SK-N-SH (cell line): Measurements from ENCODE around the gene MTHFD1L. TPM values are rescaled to one million over a fixed set of nuclear protein-coding genes. Genes with fewer than 3 reads are reported as not detected.

Experiments
- CTCF ChIA-PET: fragments of 300-600, 350-600 bp; formaldehyde crosslinking; extraction: SDS; loops from one replicate; lab custom pipeline; 2021; lab: Yijun Ruan, JAX
- POLR2A ChIA-PET: fragments of 350-600 bp; sonication (Branson Sonifier 250); formaldehyde crosslinking; extraction: SDS; loops from one replicate; lab custom pipeline; 2020; ENCODE audit warnings: antibody characterized with exemption, inconsistent platforms; lab: Yijun Ruan, JAX
- DNase-seq: peaks from one replicate; pipeline ENCODE4 v3.0.0; 2012
- H2AFZ ChIP-seq: fragments of 200-600 bp; sonication (generic); 2 replicates; pipeline ENCODE4 v1.8.1; 2016; ENCODE audit warnings: antibody characterized with exemption, mild to moderate bottlenecking, low read depth
- H3F3A ChIP-seq: fragments of 200-600 bp; sonication (generic); replicated peaks from 2 replicates; pipeline ENCODE3; 2016; ENCODE audit warnings: antibody characterized with exemption, mild to moderate bottlenecking; ENCODE audit not compliant: insufficient read depth
- H3K27ac ChIP-seq, 2 experiments: fragments of 200-500 bp in 1 of 2; fragments of 200-600 bp in 1 of 2; sonication (Bioruptor generic) in 1 of 2; sonication (generic), shearing (Covaris generic) in 1 of 2; 2 replicates each; pipeline versions ENCODE4 v1.5.1 to v1.6.1; 2014 to 2016; ENCODE audit warnings: low read depth in 2 of 2, inconsistent platforms in 1 of 2, low read length in 1 of 2, mild to moderate bottlenecking in 1 of 2, mixed read lengths in 1 of 2
- H3K27me3 ChIP-seq: fragments of 200-600 bp; sonication (generic), shearing (Covaris generic); 2 replicates; pipeline ENCODE4 v1.6.1; 2016; ENCODE audit warnings: mixed run types; ENCODE audit not compliant: insufficient read depth
- H3K36me3 ChIP-seq, 2 experiments: fragments of 200-500 bp in 1 of 2; fragments of 200-600 bp in 1 of 2; sonication (Bioruptor generic) in 1 of 2; sonication (generic) in 1 of 2; replicated peaks in 1 of 2; 2 replicates each; pipeline versions ENCODE3 to v1.5.1; 2014 to 2016; ENCODE audit warnings: low read length in 1 of 2, mild to moderate bottlenecking in 1 of 2; ENCODE audit not compliant: insufficient read depth in 2 of 2, control insufficient read depth in 1 of 2
- H3K4me1 ChIP-seq, 2 experiments: fragments of 200-500 bp in 1 of 2; fragments of 200-600 bp in 1 of 2; sonication (Bioruptor generic) in 1 of 2; sonication (generic), shearing (Covaris generic) in 1 of 2; 2 replicates each; pipeline versions ENCODE4 v1.5.1 to v1.6.1; 2014 to 2016; ENCODE audit warnings: low read depth in 1 of 2, low read length in 1 of 2, mixed run types in 1 of 2; ENCODE audit not compliant: insufficient read depth in 2 of 2, control insufficient read depth in 1 of 2
- H3K4me2 ChIP-seq: fragments of 200-600 bp; sonication (generic), shearing (Covaris generic); 2 replicates; pipeline ENCODE4 v1.6.1; 2017; ENCODE audit warnings: mixed run types
- H3K4me3 ChIP-seq, 2 experiments: fragments of 200-500 bp in 1 of 2; fragments of 200-600 bp in 1 of 2; sonication (Bioruptor generic) in 1 of 2; sonication (generic), shearing (Covaris generic) in 1 of 2; 2 replicates each; pipeline versions ENCODE4 v1.5.1 to v1.8.1; 2014 to 2016; ENCODE audit warnings: low read depth in 2 of 2, inconsistent platforms in 1 of 2, low read length in 1 of 2, mild to moderate bottlenecking in 1 of 2, mixed read lengths in 1 of 2, moderate library complexity in 1 of 2
- H3K79me2 ChIP-seq: fragments of 200-600 bp; sonication (generic); 2 replicates; pipeline ENCODE4 v1.8.1; 2017; ENCODE audit warnings: mild to moderate bottlenecking; ENCODE audit not compliant: insufficient read depth
- H3K9ac ChIP-seq: fragments of 200-600 bp; sonication (generic); 2 replicates; pipeline ENCODE4 v1.6.1; 2017; ENCODE audit warnings: mixed run types
- H3K9me2 ChIP-seq: fragments of 200-600 bp; sonication (generic); 2 replicates; pipeline ENCODE4 v1.6.1; 2017; ENCODE audit warnings: mixed run types
- H3K9me3 ChIP-seq: fragments of 200-600 bp; sonication (generic); 2 replicates; pipeline ENCODE4 v1.6.1; 2017; ENCODE audit warnings: mixed run types, mild to moderate bottlenecking, moderate library complexity
- H4K20me1 ChIP-seq: fragments of 200-600 bp; sonication (generic); 2 replicates; pipeline ENCODE4 v1.6.1; 2017; ENCODE audit warnings: mild to moderate bottlenecking, mixed run types; ENCODE audit not compliant: insufficient read depth
- CHD2 ChIP-seq: fragments of 150-350 bp; IDR thresholded peaks from 2 replicates; pipeline ENCODE4 v1.6.1; 2018; ENCODE audit warnings: low read length; ENCODE audit not compliant: partially characterized antibody
- EP300 ChIP-seq, 2 experiments: IDR thresholded peaks; 2 replicates each; pipeline versions ENCODE4 v1.4.0 to v1.6.1; 2012; ENCODE audit warnings: borderline replicate concordance in 1 of 2, low read depth in 1 of 2, low read length in 1 of 2
- FOXJ3 ChIP-seq: sonication (generic); formaldehyde crosslinking; IDR thresholded peaks from 2 replicates; pipeline ENCODE4 v1.5.1; 2020; ENCODE audit warnings: mild to moderate bottlenecking, missing genetic modification reagents
- GATA2 ChIP-seq: sonication (generic); formaldehyde crosslinking; IDR thresholded peaks from 2 replicates; pipeline ENCODE4 v1.5.0; 2020; ENCODE audit warnings: mild to moderate bottlenecking, missing genetic modification reagents
- MAX ChIP-seq: IDR thresholded peaks from 2 replicates; pipeline ENCODE4 v1.4.0; 2012; ENCODE audit warnings: low read depth
- MEF2A ChIP-seq: IDR thresholded peaks from 2 replicates; pipeline ENCODE4 v1.4.0; 2012; ENCODE audit warnings: low read depth, borderline replicate concordance
- NRF1 ChIP-seq: IDR thresholded peaks from 2 replicates; pipeline ENCODE4 v1.6.1; 2012; ENCODE audit warnings: low read depth, mild to moderate bottlenecking, low read length
- POLR2AphosphoS5 ChIP-seq: IDR thresholded peaks from 2 replicates; pipeline ENCODE4 v1.6.1; 2012; ENCODE audit warnings: low read depth, low read length
- SIN3A ChIP-seq: IDR thresholded peaks from 2 replicates; pipeline ENCODE4 v1.6.1; 2012; ENCODE audit warnings: low read depth, mild to moderate bottlenecking, low read length, moderate library complexity, borderline replicate concordance
- TEAD4 ChIP-seq: IDR thresholded peaks from 2 replicates; pipeline ENCODE4 v1.4.0; 2012; ENCODE audit warnings: mild to moderate bottlenecking, borderline replicate concordance; ENCODE audit not compliant: insufficient read depth
- YY1 ChIP-seq: IDR thresholded peaks from 2 replicates; pipeline ENCODE4 v1.4.0; 2012; ENCODE audit warnings: low read depth, mild to moderate bottlenecking
- WGBS: methylation state at CpG from one replicate; pipeline ENCODE4 v1.1.6; 2017; ENCODE audit warnings: low lambda C conversion rate; 5-methylcytosine and 5-hydroxymethylcytosine counted together
- polyA plus RNA-seq, 3 experiments: library from polyadenylated mRNA; depleted of rRNA; stranded (reverse); fragments of >200 nt; gene quantifications; 2 replicates each; pipeline ENCODE4 v1.2.3, GENCODE V29; 2012
- TF ChIP-seq, protein P1 (sequence below): IDR thresholded peaks from 2 replicates; pipeline ENCODE4; 2012
- TF ChIP-seq, protein P2 (sequence below): fragments of 150-350 bp; IDR thresholded peaks from 2 replicates; pipeline ENCODE4 v1.6.1; 2016; ENCODE audit warnings: mild to moderate bottlenecking, low read depth, low read length
- TF ChIP-seq, protein P3 (sequence below): IDR thresholded peaks from 2 replicates; pipeline ENCODE4 v1.4.0; 2012; ENCODE audit warnings: low read depth, borderline replicate concordance
- TF ChIP-seq, protein P4 (sequence below): fragments of 150-350 bp; IDR thresholded peaks from 2 replicates; pipeline ENCODE4 v1.6.1; 2017; ENCODE audit warnings: antibody characterized with exemption, low read length, low read depth, borderline replicate concordance

The MTHFD1L gene
- polyA plus RNA-seq, 1 of the 3 experiments (the other 2 are of a cell fraction), result 37.0 TPM

GRCh38 chr6:151147118-151147832 lies 281.8 kb downstream of the MTHFD1L start:
- H3K9ac ChIP-seq, result no peak overlapping the region
- TF ChIP-seq NRF1 (no peak), YY1 (no peak), CHD2 (no peak), SIN3A (no peak)
- TF ChIP-seq, protein P1, sequence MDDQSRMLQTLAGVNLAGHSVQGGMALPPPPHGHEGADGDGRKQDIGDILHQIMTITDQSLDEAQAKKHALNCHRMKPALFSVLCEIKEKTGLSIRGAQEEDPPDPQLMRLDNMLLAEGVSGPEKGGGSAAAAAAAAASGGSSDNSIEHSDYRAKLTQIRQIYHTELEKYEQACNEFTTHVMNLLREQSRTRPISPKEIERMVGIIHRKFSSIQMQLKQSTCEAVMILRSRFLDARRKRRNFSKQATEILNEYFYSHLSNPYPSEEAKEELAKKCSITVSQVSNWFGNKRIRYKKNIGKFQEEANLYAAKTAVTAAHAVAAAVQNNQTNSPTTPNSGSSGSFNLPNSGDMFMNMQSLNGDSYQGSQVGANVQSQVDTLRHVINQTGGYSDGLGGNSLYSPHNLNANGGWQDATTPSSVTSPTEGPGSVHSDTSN, result no peak
- TF ChIP-seq, protein P2, sequence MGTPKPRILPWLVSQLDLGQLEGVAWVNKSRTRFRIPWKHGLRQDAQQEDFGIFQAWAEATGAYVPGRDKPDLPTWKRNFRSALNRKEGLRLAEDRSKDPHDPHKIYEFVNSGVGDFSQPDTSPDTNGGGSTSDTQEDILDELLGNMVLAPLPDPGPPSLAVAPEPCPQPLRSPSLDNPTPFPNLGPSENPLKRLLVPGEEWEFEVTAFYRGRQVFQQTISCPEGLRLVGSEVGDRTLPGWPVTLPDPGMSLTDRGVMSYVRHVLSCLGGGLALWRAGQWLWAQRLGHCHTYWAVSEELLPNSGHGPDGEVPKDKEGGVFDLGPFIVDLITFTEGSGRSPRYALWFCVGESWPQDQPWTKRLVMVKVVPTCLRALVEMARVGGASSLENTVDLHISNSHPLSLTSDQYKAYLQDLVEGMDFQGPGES, result no peak
- TF ChIP-seq, protein P3, sequence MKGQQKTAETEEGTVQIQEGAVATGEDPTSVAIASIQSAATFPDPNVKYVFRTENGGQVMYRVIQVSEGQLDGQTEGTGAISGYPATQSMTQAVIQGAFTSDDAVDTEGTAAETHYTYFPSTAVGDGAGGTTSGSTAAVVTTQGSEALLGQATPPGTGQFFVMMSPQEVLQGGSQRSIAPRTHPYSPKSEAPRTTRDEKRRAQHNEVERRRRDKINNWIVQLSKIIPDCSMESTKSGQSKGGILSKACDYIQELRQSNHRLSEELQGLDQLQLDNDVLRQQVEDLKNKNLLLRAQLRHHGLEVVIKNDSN, result no peak
- TF ChIP-seq, all 33 proteins: peak for 0
- CTCF ChIA-PET, result interaction anchor here (0.7 kb wide), 1 partner anchor 56 kb away, joined by 4 read pairs; no protein-coding TSS in a partner anchor
- no peaks in the 10 kb centered on the region for H3F3A ChIP-seq
- no peak for DNase-seq
- no peaks in the 10 kb centered on the region for H3K9me3 ChIP-seq
- 89% methylated on average over 12 of the region's 14 CpGs for WGBS
- no peaks in the 10 kb centered on the region for H3K79me2 ChIP-seq
- H3K4me3 ChIP-seq, result no peak overlapping the region
- no peaks in the 10 kb centered on the region for H3K9me2 ChIP-seq
- H4K20me1 ChIP-seq, result no peaks in the 10 kb centered on the region
- H3K4me1 ChIP-seq, result no peaks in the 10 kb centered on the region; a peak in 1 of 4 replicates
- no peak overlapping the region for H3K27ac ChIP-seq
- POLR2A ChIA-PET, result no interaction called here
- H3K27me3 ChIP-seq, result no peaks in the 10 kb centered on the region
- no peaks in the 10 kb centered on the region for H3K36me3 ChIP-seq
- no peak overlapping the region for H2AFZ ChIP-seq
- H3K4me2 ChIP-seq, result no peak overlapping the region

DNA sequence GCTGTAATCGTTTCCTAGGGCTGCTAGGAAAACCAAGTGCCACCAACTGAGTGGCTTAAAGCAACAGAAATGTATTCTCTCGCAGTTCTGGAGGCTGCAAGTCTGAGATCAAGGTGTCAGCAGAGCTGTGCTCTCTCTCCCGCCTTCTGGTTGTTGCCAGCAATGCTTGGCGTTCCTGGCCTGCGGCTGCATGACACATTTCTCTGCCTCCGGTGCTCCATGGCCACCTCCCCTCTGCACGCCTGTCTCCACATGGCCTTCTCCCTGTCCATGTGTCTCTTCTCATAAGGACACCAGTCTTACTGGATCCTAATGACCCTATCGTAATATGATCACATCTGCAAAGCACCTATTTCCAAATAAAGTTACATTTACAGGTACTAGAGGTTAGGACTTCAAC lies 282.6 kb downstream of the MTHFD1L start:
- no peak overlapping the region for H3K9ac ChIP-seq
- no peaks in the 10 kb centered on the region for H3K79me2 ChIP-seq
- ChIA-PET POLR2A (no interaction called here), CTCF (no interaction called here)
- no peaks in the 10 kb centered on the region for H3F3A ChIP-seq
- no peaks in the 10 kb centered on the region for H3K36me3 ChIP-seq
- no peak overlapping the region for H3K27ac ChIP-seq
- H3K4me3 ChIP-seq, result no peak overlapping the region
- TF ChIP-seq MEF2A (no peak), POLR2AphosphoS5 (no peak), SIN3A (no peak), YY1 (no peak), FOXJ3 (no peak), EP300 (IDR thresholded peaks at IDR 0.05; ENCODE audit: borderline replicate concordance in 1 of 2, low read depth in 1 of 2, low read length in 1 of 2) (no peak), GATA2 (no peak), MAX (no peak), TEAD4 (no peak)
- TF ChIP-seq, protein P1, result no peak
- TF ChIP-seq, protein P4, sequence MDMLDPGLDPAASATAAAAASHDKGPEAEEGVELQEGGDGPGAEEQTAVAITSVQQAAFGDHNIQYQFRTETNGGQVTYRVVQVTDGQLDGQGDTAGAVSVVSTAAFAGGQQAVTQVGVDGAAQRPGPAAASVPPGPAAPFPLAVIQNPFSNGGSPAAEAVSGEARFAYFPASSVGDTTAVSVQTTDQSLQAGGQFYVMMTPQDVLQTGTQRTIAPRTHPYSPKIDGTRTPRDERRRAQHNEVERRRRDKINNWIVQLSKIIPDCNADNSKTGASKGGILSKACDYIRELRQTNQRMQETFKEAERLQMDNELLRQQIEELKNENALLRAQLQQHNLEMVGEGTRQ, result no peak
- WGBS, result 86% methylated on average over 8 of the region's 8 CpGs
- no peak for DNase-seq
- no peaks in the 10 kb centered on the region for H4K20me1 ChIP-seq
- H3K4me1 ChIP-seq, result no peaks in the 10 kb centered on the region; a peak in 1 of 4 replicates
- H3K4me2 ChIP-seq, result no peak overlapping the region
- H3K27me3 ChIP-seq, result no peaks in the 10 kb centered on the region
- H2AFZ ChIP-seq, result no peak overlapping the region
- H3K9me2 ChIP-seq, result no peaks in the 10 kb centered on the region
- no peaks in the 10 kb centered on the region for H3K9me3 ChIP-seq
